SK-N-MC (cell line): ENCODE measurements around the gene DDX25.

Experiments
- DNase-seq: peaks from one replicate; pipeline ENCODE4 v3.0.0-alpha.2; 2011; ENCODE audit warnings: low read depth, low spot score
- H3K27ac ChIP-seq: fragments of 200-600 bp; sonication (generic); 2 replicates; pipeline ENCODE4 v1.5.1; 2016; ENCODE audit warnings: mixed run types
- H3K36me3 ChIP-seq: fragments of 200-600 bp; sonication (generic); 2 replicates; pipeline ENCODE4 v1.6.1; 2017; ENCODE audit warnings: antibody characterized with exemption, low read length, mixed read lengths; ENCODE audit not compliant: insufficient read depth
- H3K4me3 ChIP-seq: fragments of 200-600 bp; sonication (generic); 2 replicates; pipeline ENCODE4 v1.5.1; 2016
- H3K9ac ChIP-seq: fragments of 200-600 bp; sonication (generic); 2 replicates; pipeline ENCODE4 v1.8.0; 2017; ENCODE audit warnings: mixed run types, mixed read lengths; ENCODE audit not compliant: insufficient read length
- H3K9me3 ChIP-seq: fragments of 200-600 bp; sonication (generic); 2 replicates; pipeline ENCODE4 v1.6.1; 2017; ENCODE audit warnings: low read depth, mild to moderate bottlenecking, antibody characterized with exemption, low read length, moderate library complexity, mixed read lengths
- EZH2 ChIP-seq: fragments of 200-600 bp; sonication (generic); IDR thresholded peaks from one replicate; pipeline ENCODE4 v1.6.1; 2017; ENCODE audit warnings: antibody characterized with exemption
- FOXP2 ChIP-seq: optimal IDR thresholded peaks from 2 replicates; pipeline ENCODE3; 2011; ENCODE audit warnings: mild to moderate bottlenecking, moderate library complexity; ENCODE audit not compliant: insufficient read depth; ENCODE audit errors: extremely low read length, control extremely low read depth
- POLR2AphosphoS5 ChIP-seq: IDR thresholded peaks from 2 replicates; pipeline ENCODE4 v1.6.1; 2012; ENCODE audit warnings: mild to moderate bottlenecking, low read depth, low read length, borderline replicate concordance

Gene DDX25

GRCh38 chr11:125918140-125918840 is 14.0 kb downstream of the DDX25 start:
- Histone ChIP-seq H3K9me3 (no peaks in the 10 kb centered on the region), H3K9ac (no peak overlapping the region), H3K36me3 (no peaks in the 10 kb centered on the region), H3K4me3 (no peak overlapping the region), H3K27ac (no peak overlapping the region)
- TF ChIP-seq POLR2AphosphoS5, result no peak
- TF ChIP-seq EZH2, result no peak
- TF ChIP-seq FOXP2, result no peak
- DNase-seq, result no peak

GRCh38 chr11:125921042-125921441 is 16.7 kb downstream of the DDX25 start:
- Histone ChIP-seq H3K4me3 (no peak overlapping the region), H3K9ac (no peak overlapping the region), H3K9me3 (no peaks in the 10 kb centered on the region), H3K36me3 (no peaks in the 10 kb centered on the region), H3K27ac (no peak overlapping the region)
- TF ChIP-seq EZH2 (no peak), FOXP2 (no peak), POLR2AphosphoS5 (no peak)
- DNase-seq, result no peak

- DNase-seq, result no peak
- H3K36me3 ChIP-seq, result no peaks in the 10 kb centered on the region
- no peaks in the 10 kb centered on the region for H3K9me3 ChIP-seq
- no peak overlapping the region for H3K4me3 ChIP-seq
- no peak overlapping the region for H3K27ac ChIP-seq
- H3K9ac ChIP-seq, result no peak overlapping the region
- TF ChIP-seq EZH2 (no peak), FOXP2 (no peak), POLR2AphosphoS5 (no peak)
Observed at GRCh38 chr11:125922156-125922555, 17.8 kb downstream of the DDX25 start.

GRCh38 chr11:125923012-125923579 is 18.8 kb downstream of the DDX25 start:
- DNase-seq, result no peak
- no peak overlapping the region for H3K27ac ChIP-seq
- TF ChIP-seq FOXP2 (no peak), EZH2 (no peak), POLR2AphosphoS5 (no peak)
- no peak overlapping the region for H3K4me3 ChIP-seq
- no peaks in the 10 kb centered on the region for H3K9me3 ChIP-seq
- no peak overlapping the region for H3K9ac ChIP-seq
- H3K36me3 ChIP-seq, result no peaks in the 10 kb centered on the region

- H3K9me3 ChIP-seq, result no peaks in the 10 kb centered on the region
- no peak for DNase-seq
- no peaks in the 10 kb centered on the region for H3K36me3 ChIP-seq
- TF ChIP-seq EZH2 (no peak), FOXP2 (no peak), POLR2AphosphoS5 (no peak)
- H3K9ac ChIP-seq, result no peak overlapping the region
- H3K4me3 ChIP-seq, result no peak overlapping the region
- H3K27ac ChIP-seq, result no peak overlapping the region
Observed at GRCh38 chr11:125923633-125924032, 19.3 kb downstream of the DDX25 start.

- Histone ChIP-seq H3K36me3 (no peaks in the 10 kb centered on the region), H3K9ac (no peak overlapping the region), H3K27ac (no peak overlapping the region), H3K4me3 (no peak overlapping the region), H3K9me3 (no peaks in the 10 kb centered on the region)
- DNase-seq, result no peak
- TF ChIP-seq FOXP2, result no peak
- TF ChIP-seq EZH2, result no peak
- no peak for TF ChIP-seq POLR2AphosphoS5
Observed at GRCh38 chr11:125924384-125925007, 20.2 kb downstream of the DDX25 start.

- Histone ChIP-seq H3K9me3 (no peaks in the 10 kb centered on the region), H3K9ac (no peak overlapping the region), H3K36me3 (no peaks in the 10 kb centered on the region), H3K4me3 (no peak overlapping the region), H3K27ac (no peak overlapping the region)
- TF ChIP-seq EZH2, result no peak
- TF ChIP-seq FOXP2, result no peak
- no peak for TF ChIP-seq POLR2AphosphoS5
- no peak for DNase-seq
Observed at GRCh38 chr11:125925247-125925740, 21.0 kb downstream of the DDX25 start.

- H3K9ac ChIP-seq, result no peak overlapping the region
- H3K4me3 ChIP-seq, result no peak overlapping the region
- H3K9me3 ChIP-seq, result no peaks in the 10 kb centered on the region
- no peak overlapping the region for H3K27ac ChIP-seq
- H3K36me3 ChIP-seq, result no peaks in the 10 kb centered on the region
- no peak for DNase-seq
- TF ChIP-seq FOXP2 (no peak), EZH2 (no peak), POLR2AphosphoS5 (no peak)
Observed at GRCh38 chr11:125925804-125926203, 21.5 kb downstream of the DDX25 start.

- no peak for DNase-seq
- H3K9me3 ChIP-seq, result no peaks in the 10 kb centered on the region
- H3K36me3 ChIP-seq, result no peaks in the 10 kb centered on the region
- no peak overlapping the region for H3K9ac ChIP-seq
- no peak overlapping the region for H3K4me3 ChIP-seq
- no peak overlapping the region for H3K27ac ChIP-seq
- TF ChIP-seq FOXP2 (no peak), EZH2 (no peak)
Observed at GRCh38 chr11:125926682-125927081, 22.4 kb downstream of the DDX25 start.
